Measurements from ENCODE around the gene PRR20C. TPM values are rescaled to one million over a fixed set of nuclear protein-coding genes. Genes with fewer than 3 reads are reported as not detected.
"Not testable (repeated sequence)": the region's sequence is repeated elsewhere in the genome, so short reads cannot be mapped to it uniquely, and the experiment has no call there.

Gene PRR20C
- not detected for polyA plus RNA-seq (ENCODE audit: insufficient read length in 4 of 4)

DNA sequence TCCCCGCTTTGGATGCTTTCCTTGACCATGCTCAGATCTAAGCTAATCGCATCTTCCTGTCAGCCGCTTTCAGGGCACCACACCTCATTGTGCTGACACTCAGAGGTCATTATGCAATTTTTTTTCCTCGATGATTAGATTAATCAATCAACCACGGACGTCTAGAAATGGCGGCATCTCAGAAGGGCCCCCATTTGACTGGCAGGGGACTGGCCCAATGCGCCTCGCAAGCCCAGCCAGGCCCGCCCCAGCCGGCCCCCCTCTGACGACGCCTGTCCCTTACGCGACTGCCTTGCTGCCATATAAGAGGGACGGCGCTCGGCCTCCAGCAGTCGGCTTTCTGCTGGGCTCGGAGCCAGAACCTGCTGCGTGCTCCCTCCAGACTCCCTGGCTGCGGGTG is at the start of gene PRR20C:
Gene PRR20C, plus strand, starts transcription at position 301 of the 400 bp plus-strand sequence. CDS start 387 bp downstream, outside the sequence.
- not testable (repeated sequence) for DNase-seq (ENCODE audit: low read depth in 4 of 4, low spot score in 3 of 4)

DNA sequence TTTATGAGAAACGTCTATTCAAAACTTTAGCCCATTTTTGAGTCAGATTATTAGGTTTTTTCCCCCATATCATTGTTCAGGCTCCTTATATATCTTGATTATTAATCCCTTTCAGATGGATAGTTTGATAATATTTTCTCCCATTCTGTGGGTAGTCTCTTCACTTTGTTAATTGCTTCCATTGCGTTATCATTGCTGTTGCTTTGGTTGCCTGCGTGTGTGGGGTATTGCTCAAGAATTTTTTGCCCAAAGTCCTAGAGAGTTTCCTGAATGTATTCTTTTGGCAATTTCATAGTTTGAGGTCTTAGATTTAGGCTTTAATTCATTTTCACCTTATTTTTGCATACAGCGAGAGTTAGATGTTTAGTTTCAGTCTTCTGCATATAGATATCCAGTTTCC is 38.9 kb upstream of the PRR20C start:
- DNase-seq (ENCODE audit: low read depth in 4 of 4, low spot score in 3 of 4), result no peak

DNA sequence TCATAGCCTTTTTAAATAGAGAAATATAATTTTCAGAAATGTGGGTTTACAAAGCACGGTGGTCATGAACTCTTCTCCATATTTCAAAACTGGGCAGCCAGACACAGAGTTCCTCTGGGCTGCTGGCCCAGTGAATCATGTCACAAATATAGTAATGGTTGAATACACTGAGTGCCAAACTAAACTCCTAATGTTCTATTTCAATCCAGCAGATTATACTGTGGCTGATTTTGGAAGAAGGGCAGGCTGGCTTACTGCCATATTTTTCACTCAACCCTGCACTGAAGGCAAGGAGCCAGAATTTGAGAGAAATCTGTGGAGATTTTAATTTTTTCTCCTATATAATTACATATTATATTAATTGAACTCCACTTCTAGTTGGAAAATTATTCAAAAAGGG is 30.2 kb upstream of the PRR20C start:
- DNase-seq (ENCODE audit: low read depth in 4 of 4, low spot score in 3 of 4), result no peak

DNA sequence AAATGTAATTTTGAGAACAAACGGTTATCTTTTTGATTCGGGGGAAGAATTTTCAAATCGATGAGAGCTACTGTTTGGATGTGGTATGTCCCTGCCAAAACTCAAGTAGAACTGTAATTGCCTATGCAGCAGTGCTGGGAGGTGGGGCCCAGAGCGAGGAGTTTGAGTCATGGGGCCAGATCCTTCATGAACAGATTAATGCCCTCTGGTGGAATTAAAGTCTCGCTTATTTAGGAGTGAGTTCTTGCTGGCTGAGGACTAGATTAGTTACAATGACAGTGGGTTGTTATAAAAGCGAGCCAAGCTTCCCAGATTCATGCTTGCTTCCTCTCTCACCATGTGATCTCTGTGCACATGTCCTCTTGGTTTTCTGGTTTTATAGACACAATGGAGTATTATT is 25.0 kb upstream of the PRR20C start:
- no peak for DNase-seq (ENCODE audit: low read depth in 4 of 4, low spot score in 3 of 4)

DNA sequence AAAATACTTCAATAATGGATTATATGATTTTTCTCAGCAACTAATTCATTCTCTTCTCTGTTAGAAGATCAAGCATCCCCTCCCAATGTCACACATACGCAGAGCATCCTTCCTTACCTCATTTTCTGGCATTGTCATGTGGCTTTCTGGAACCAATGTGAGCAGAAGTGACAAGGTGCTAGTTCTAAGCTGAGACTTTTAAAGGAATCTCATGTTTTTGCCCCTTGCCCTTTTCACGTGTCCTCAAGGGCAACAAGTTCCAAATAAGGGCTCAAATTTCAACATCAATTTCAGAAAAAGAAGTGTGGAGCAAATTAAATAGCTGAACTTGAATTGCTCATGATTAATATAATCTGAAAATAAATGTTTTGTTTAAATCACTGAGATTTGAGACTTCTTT is 17.8 kb upstream of the PRR20C start:
- DNase-seq (ENCODE audit: low read depth in 4 of 4, low spot score in 3 of 4), result no peak

DNA sequence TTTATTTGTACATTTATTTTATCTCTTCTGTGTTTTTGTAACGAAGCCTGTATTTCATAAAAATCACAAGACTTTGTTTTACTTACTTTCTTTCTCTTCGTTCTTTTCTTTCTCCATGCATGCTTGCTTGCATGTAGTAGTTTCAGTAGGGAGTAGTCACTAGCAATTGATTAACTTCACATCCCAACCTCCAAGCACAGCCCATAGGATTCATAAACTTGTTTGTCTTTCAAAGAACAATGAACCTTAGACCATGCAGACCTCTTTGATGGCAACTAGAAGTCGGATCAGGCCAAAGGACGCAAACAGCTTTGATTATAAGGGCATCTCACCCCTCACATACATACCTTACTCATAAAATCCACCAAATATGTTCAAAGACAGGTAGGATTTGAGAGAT is 16.3 kb upstream of the PRR20C start:
- no peak for DNase-seq (ENCODE audit: low read depth in 4 of 4, low spot score in 3 of 4)

DNA sequence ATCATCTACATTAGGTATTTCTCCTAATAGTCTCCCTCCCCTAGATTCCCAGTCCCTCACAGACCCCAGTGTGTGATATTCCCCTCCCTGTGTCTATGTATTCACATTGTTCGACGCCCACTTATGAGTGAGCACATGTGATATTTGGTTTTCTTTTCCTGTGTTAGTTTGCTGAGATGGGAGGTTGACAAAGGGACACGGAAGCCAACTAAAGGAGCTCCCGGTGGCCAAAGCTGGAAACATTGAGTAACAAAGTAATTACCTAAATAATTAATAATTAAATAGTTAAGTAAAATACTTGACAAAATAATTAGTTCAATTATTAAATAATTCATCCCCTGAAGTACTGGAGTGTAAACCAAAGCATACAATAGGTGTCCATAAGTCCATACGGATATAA is 14.9 kb upstream of the PRR20C start:
- DNase-seq (ENCODE audit: low read depth in 4 of 4, low spot score in 3 of 4), result no peak

DNA sequence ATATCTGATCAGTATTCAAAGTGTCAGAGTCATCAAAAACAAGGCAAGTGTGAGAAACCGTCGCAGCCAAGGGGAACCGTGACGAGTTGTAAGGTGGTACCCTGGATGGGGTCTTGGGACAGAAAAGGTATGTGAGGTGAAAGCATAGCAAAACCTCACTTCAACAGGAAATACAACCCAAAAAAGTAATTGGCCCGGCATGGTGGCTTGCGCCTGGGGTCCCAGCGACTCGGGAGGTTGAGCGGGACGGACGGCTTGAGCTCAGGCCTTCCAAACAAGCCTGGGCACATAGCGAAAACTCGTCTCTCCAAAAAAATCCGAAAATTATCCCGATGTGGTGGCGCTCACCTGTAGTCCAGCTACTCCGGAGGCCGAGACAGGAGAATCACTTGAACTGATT is 14.1 kb upstream of the PRR20C start:
- DNase-seq (ENCODE audit: low read depth in 4 of 4, low spot score in 3 of 4), result not testable (repeated sequence)

DNA sequence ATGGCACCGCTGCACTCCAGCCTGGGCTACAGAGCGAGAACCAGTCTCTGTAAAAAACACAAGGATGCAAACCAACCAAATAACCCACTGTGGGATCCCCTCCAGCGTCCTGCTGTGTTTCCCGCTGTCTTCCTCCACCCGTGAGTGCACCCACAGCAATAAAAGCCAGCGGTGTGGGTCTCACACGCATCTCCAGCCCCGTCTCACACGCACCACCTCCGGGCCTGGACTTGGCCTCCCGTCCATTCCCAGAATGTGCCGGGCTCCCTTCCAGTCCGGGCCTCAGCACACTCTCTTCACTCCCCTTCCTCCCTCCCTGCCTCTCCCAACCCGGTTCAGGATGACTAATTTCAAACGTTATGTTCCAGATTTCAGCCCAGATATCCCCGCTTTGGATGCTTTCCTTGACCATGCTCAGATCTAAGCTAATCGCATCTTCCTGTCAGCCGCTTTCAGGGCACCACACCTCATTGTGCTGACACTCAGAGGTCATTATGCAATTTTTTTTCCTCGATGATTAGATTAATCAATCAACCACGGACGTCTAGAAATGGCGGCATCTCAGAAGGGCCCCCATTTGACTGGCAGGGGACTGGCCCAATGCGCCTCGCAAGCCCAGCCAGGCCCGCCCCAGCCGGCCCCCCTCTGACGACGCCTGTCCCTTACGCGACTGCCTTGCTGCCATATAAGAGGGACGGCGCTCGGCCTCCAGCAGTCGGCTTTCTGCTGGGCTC is 13.5 kb upstream of the PRR20C start, which contains the start of gene PRR20A:
Gene PRR20A, plus strand, starts transcription at position 684 of the 734 bp plus-strand sequence. CDS start 387 bp downstream, outside the sequence.
- DNase-seq (ENCODE audit: low read depth in 4 of 4, low spot score in 3 of 4), result not testable (repeated sequence)

DNA sequence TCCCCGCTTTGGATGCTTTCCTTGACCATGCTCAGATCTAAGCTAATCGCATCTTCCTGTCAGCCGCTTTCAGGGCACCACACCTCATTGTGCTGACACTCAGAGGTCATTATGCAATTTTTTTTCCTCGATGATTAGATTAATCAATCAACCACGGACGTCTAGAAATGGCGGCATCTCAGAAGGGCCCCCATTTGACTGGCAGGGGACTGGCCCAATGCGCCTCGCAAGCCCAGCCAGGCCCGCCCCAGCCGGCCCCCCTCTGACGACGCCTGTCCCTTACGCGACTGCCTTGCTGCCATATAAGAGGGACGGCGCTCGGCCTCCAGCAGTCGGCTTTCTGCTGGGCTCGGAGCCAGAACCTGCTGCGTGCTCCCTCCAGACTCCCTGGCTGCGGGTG is 6.7 kb upstream of the PRR20C start, which contains the start of gene PRR20B:
Gene PRR20B, plus strand, starts transcription at position 301 of the 400 bp plus-strand sequence. CDS start 387 bp downstream, outside the sequence.
- not testable (repeated sequence) for DNase-seq (ENCODE audit: low read depth in 4 of 4, low spot score in 3 of 4)

DNA sequence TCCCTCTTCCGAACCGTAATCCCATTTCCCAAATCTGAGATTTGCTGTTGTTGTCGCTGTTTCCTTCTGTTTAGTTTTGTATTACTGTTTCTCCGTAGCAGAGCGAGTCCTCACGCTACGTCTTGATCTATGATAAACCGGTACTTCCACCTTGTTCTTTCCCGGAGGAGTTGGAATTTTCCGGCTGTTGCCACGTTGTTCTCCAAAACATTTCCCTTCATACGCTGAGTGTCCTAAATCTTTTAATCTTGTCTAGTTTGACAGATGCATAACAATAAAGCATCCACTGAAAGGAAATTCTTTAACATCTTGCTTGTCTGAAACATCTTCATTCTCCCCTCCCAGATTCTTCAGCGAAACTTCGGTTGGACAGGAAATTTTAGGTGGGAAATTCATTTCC is 5.8 kb upstream of the PRR20C start:
- DNase-seq (ENCODE audit: low read depth in 4 of 4, low spot score in 3 of 4), result not testable (repeated sequence)

DNA sequence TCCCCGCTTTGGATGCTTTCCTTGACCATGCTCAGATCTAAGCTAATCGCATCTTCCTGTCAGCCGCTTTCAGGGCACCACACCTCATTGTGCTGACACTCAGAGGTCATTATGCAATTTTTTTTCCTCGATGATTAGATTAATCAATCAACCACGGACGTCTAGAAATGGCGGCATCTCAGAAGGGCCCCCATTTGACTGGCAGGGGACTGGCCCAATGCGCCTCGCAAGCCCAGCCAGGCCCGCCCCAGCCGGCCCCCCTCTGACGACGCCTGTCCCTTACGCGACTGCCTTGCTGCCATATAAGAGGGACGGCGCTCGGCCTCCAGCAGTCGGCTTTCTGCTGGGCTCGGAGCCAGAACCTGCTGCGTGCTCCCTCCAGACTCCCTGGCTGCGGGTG is 6.5 kb downstream of the PRR20C start, which contains the start of gene PRR20D:
Gene PRR20D, plus strand, starts transcription at position 301 of the 400 bp plus-strand sequence. CDS start 387 bp downstream, outside the sequence.
- DNase-seq (ENCODE audit: low read depth in 4 of 4, low spot score in 3 of 4), result not testable (repeated sequence)

DNA sequence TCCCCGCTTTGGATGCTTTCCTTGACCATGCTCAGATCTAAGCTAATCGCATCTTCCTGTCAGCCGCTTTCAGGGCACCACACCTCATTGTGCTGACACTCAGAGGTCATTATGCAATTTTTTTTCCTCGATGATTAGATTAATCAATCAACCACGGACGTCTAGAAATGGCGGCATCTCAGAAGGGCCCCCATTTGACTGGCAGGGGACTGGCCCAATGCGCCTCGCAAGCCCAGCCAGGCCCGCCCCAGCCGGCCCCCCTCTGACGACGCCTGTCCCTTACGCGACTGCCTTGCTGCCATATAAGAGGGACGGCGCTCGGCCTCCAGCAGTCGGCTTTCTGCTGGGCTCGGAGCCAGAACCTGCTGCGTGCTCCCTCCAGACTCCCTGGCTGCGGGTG is 13.0 kb downstream of the PRR20C start, which contains the start of gene PRR20E:
Gene PRR20E, plus strand, starts transcription at position 301 of the 400 bp plus-strand sequence. CDS start 387 bp downstream, outside the sequence.
- DNase-seq (ENCODE audit: low read depth in 4 of 4, low spot score in 3 of 4), result not testable (repeated sequence)

DNA sequence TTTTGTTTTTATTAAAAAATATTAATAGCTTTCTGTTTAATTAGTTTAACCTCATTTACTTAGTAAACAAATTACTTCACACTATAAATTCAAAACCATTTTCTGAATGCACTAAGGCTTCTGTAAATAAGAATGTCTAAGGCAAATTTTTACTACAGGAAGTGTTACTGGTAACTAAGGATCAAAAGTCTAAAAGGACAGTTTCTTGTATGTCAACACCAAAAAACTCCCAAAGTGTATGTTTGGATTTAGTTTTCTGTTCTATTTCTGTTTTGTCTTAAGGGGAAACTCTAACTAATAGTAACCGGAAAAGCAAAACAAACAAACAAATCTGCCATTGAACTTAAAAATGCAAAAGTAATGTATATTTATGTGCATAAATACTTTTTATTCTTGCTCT is 37.8 kb downstream of the PRR20C start:
- DNase-seq (ENCODE audit: low read depth in 4 of 4, low spot score in 3 of 4), result no peak

Other genes starting within 250 kb of the PRR20C start
- gene PRR20A, start 13.1 kb upstream of the PRR20C start, polyA plus RNA-seq (ENCODE audit: insufficient read length in 4 of 4), result not detected
- gene PRR20B, start 6.6 kb upstream of the PRR20C start, polyA plus RNA-seq (ENCODE audit: insufficient read length in 4 of 4), result not detected
- not detected for gene PRR20D, start 6.6 kb downstream of the PRR20C start, polyA plus RNA-seq (ENCODE audit: insufficient read length in 4 of 4)
- not detected for gene PRR20E, start 13.1 kb downstream of the PRR20C start, polyA plus RNA-seq (ENCODE audit: insufficient read length in 4 of 4)